Neural progenitor cell (in vitro differentiated cells): Measurements from ENCODE around the gene CCDC134. TPM values are rescaled to one million over a fixed set of nuclear protein-coding genes. Genes with fewer than 3 reads are reported as not detected.
A peak's percentile ranks its signal among the peaks of the same experiment; 100 is the strongest.

Source experiments
- DNase-seq: peaks from one replicate; pipeline ENCODE4 v3.0.0-alpha.2; 2016; ENCODE audit warnings: low spot score
- H2AFZ ChIP-seq: fragments of 200-600 bp; sonication (generic); replicated peaks from 2 replicates; pipeline ENCODE4 v1.6.1; 2016; ENCODE audit warnings: antibody characterized with exemption
- H3F3A ChIP-seq: fragments of 200-600 bp; sonication (generic); 2 replicates; pipeline ENCODE4 v1.6.1; 2016; ENCODE audit warnings: antibody characterized with exemption, low read depth
- H3K27ac ChIP-seq: fragments of 200-600 bp; sonication (generic); 2 replicates; pipeline ENCODE4 v1.5.1; 2016; ENCODE audit warnings: mild to moderate bottlenecking
- H3K27me3 ChIP-seq: fragments of 200-600 bp; sonication (generic); 2 replicates; pipeline ENCODE4 v1.6.1; 2016; ENCODE audit warnings: mild to moderate bottlenecking, moderate library complexity
- H3K36me3 ChIP-seq: fragments of 200-600 bp; sonication (generic); 2 replicates; pipeline ENCODE4 v1.5.1; 2016
- H3K4me1 ChIP-seq: fragments of 200-600 bp; sonication (generic); 2 replicates; pipeline ENCODE4 v1.6.1; 2016; ENCODE audit warnings: mixed run types
- H3K4me2 ChIP-seq: fragments of 200-600 bp; sonication (generic); 2 replicates; pipeline ENCODE4 v1.6.1; 2016
- H3K4me3 ChIP-seq: fragments of 200-600 bp; sonication (generic); 2 replicates; pipeline ENCODE4 v1.5.1; 2016
- H3K79me2 ChIP-seq: fragments of 200-600 bp; sonication (generic); 2 replicates; pipeline ENCODE4 v1.6.1; 2016; ENCODE audit warnings: low read depth
- H3K9ac ChIP-seq: fragments of 200-600 bp; sonication (generic); 2 replicates; pipeline ENCODE4 v1.6.1; 2016
- H3K9me3 ChIP-seq: fragments of 200-600 bp; sonication (generic); 2 replicates; pipeline ENCODE4 v1.5.1; 2016; ENCODE audit warnings: low read depth
- H4K20me1 ChIP-seq: fragments of 200-600 bp; sonication (generic); 2 replicates; pipeline ENCODE4 v1.6.1; 2016; ENCODE audit warnings: low read depth
- H3K27ac Mint-ChIP-seq: 3 replicates; pipeline ENCODE4 v1.8.0; 2021; ENCODE audit warnings: mixed read lengths
- H3K27me3 Mint-ChIP-seq: 2 replicates; pipeline ENCODE4 v1.8.0; 2022; ENCODE audit warnings: low read depth, mild to moderate bottlenecking, inconsistent platforms, moderate library complexity, mixed read lengths; ENCODE audit not compliant: insufficient read depth
- H3K36me3 Mint-ChIP-seq: 3 replicates; pipeline ENCODE4 v1.8.0; 2021; ENCODE audit warnings: mixed read lengths
- H3K4me1 Mint-ChIP-seq: 3 replicates; pipeline ENCODE4 v1.8.0; 2021; ENCODE audit warnings: mixed read lengths
- H3K4me3 Mint-ChIP-seq: 3 replicates; pipeline ENCODE4 v1.8.0; 2021; ENCODE audit warnings: mild to moderate bottlenecking, moderate library complexity, mixed read lengths
- H3K9me3 Mint-ChIP-seq: 3 replicates; pipeline ENCODE4 v1.8.0; 2020; ENCODE audit warnings: mixed read lengths
- EZH2 ChIP-seq: fragments of 200-600 bp; sonication (generic); IDR thresholded peaks from 2 replicates; pipeline ENCODE4 v1.6.1; 2017; ENCODE audit warnings: antibody characterized with exemption, mild to moderate bottlenecking, moderate library complexity
- EZH2phosphoT487 ChIP-seq: fragments of 200-600 bp; sonication (generic); IDR thresholded peaks from 2 replicates; pipeline ENCODE4 v1.6.1; 2017; ENCODE audit warnings: antibody characterized with exemption
- total RNA-seq: library from RNA; depleted of rRNA; stranded (reverse); fragments of >200 nt; gene quantifications from 2 replicates; pipeline ENCODE4 v1.2.3, GENCODE V29; 2015; ENCODE audit warnings: low replicate concordance
- TF ChIP-seq, protein P1 (sequence below): fragments of 200-600 bp; sonication (generic); IDR thresholded peaks from 2 replicates; pipeline ENCODE4 v1.5.1; 2017; ENCODE audit warnings: antibody characterized with exemption, mild to moderate bottlenecking

The CCDC134 gene
- total RNA-seq, 1 donor from 2014 or later, result 8.8 TPM

DNA sequence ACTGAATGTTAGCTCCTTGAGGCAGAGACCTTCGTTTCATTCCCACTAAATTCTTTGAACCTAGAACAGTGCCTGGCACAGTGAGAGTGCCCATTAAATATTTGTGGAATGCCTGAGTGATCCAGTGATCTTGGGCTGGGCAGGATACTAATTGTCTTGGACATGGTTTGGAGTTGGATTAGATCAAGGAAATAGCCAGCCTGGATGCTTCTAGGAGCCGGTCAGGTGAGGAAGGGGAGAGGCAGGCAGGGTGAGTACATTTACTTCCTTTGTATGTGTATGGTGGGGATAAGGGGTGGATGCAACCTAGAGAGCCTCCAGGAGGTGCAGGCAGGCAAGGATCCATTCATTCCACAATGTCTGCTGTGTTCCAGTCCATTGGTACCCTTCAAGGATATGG is 36.1 kb downstream of the CCDC134 start:
- H3K36me3 Mint-ChIP-seq, result peaks cover 53% of the 10 kb centered on the region
- peaks cover 69% of the 10 kb centered on the region for H4K20me1 ChIP-seq
- no peaks in the 10 kb centered on the region for H3K27me3 ChIP-seq
- H3K9ac ChIP-seq, result no peak overlapping the region
- peak overlapping the region; percentile 69 for H3K27ac Mint-ChIP-seq
- peaks cover 27% of the 10 kb centered on the region for H3K4me1 ChIP-seq
- peaks cover 4% of the 10 kb centered on the region for H3K27me3 Mint-ChIP-seq
- no peak for DNase-seq
- H3K9me3 ChIP-seq, result no peaks in the 10 kb centered on the region
- H3K36me3 ChIP-seq, result peaks cover 9% of the 10 kb centered on the region
- no peak overlapping the region for H3K4me3 ChIP-seq
- no peaks in the 10 kb centered on the region for H3K9me3 Mint-ChIP-seq
- H3K4me3 Mint-ChIP-seq, result peak overlapping the region; percentile 65
- H3K27ac ChIP-seq, result no peak overlapping the region
- H3K4me1 Mint-ChIP-seq, result peaks cover 47% of the 10 kb centered on the region
- TF ChIP-seq EZH2, result no peak
- TF ChIP-seq, protein P1, sequence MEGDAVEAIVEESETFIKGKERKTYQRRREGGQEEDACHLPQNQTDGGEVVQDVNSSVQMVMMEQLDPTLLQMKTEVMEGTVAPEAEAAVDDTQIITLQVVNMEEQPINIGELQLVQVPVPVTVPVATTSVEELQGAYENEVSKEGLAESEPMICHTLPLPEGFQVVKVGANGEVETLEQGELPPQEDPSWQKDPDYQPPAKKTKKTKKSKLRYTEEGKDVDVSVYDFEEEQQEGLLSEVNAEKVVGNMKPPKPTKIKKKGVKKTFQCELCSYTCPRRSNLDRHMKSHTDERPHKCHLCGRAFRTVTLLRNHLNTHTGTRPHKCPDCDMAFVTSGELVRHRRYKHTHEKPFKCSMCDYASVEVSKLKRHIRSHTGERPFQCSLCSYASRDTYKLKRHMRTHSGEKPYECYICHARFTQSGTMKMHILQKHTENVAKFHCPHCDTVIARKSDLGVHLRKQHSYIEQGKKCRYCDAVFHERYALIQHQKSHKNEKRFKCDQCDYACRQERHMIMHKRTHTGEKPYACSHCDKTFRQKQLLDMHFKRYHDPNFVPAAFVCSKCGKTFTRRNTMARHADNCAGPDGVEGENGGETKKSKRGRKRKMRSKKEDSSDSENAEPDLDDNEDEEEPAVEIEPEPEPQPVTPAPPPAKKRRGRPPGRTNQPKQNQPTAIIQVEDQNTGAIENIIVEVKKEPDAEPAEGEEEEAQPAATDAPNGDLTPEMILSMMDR, result no peak
- TF ChIP-seq EZH2phosphoT487, result no peak
- H3K4me2 ChIP-seq, result no peak overlapping the region
- H2AFZ ChIP-seq, result no peak overlapping the region
- H3F3A ChIP-seq, result peaks cover 18% of the 10 kb centered on the region
- H3K79me2 ChIP-seq, result peaks cover 88% of the 10 kb centered on the region

DNA sequence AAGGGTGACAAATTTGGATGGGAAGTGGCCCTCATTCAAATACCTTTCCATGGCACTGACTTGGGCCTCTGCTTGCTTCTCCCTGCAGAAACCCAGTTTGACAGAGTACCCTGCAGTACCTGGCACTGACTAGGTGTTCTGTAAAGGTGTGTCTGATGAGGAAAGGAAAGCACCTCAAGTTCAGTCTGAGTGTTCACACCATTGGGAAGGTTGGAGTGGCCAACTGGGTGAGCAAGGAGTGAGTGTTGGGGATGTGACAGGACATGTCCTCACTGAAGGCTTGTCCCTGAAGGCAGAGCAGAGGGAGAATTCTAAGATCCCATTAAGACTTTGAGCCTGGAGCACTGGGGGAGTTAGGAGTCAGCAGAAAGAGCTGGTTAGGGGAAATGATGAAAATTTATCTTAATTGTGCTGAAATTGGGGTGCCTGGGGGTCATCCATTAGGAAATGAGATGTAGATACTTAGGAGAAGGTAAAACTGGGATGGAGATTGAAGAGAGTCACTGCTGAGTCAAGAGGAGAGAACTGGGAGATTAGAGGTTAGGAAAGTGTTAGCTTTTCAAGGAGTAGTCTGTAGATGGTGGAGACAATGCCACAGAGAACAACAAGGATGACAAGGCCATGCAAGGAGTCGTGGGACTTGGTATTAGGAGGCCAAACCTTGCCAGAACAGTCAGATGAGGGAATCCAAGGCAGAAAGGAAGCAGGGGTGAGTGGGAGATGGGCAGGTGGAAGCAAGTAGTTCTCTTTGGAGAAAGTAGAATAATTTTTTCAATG is 38.6 kb downstream of the CCDC134 start:
- peaks cover 100% of the 10 kb centered on the region for H3K79me2 ChIP-seq
- peaks cover 57% of the 10 kb centered on the region for H3K36me3 Mint-ChIP-seq
- H3K4me3 Mint-ChIP-seq, result no peak overlapping the region
- peaks cover 2% of the 10 kb centered on the region for H3K27me3 Mint-ChIP-seq
- H3K27ac Mint-ChIP-seq, result no peak overlapping the region
- peaks cover 90% of the 10 kb centered on the region for H4K20me1 ChIP-seq
- no peak overlapping the region for H3K27ac ChIP-seq
- no peak for DNase-seq
- no peaks in the 10 kb centered on the region for H3K27me3 ChIP-seq
- H3K36me3 ChIP-seq, result peaks cover 9% of the 10 kb centered on the region
- peaks cover 15% of the 10 kb centered on the region for H3F3A ChIP-seq
- H3K4me3 ChIP-seq, result no peak overlapping the region
- H3K4me2 ChIP-seq, result no peak overlapping the region
- H3K4me1 Mint-ChIP-seq, result peaks cover 41% of the 10 kb centered on the region
- H2AFZ ChIP-seq, result no peak overlapping the region
- TF ChIP-seq EZH2phosphoT487 (no peak), EZH2 (no peak)
- TF ChIP-seq, protein P1, result no peak
- H3K4me1 ChIP-seq, result peaks cover 21% of the 10 kb centered on the region
- H3K9ac ChIP-seq, result no peak overlapping the region
- H3K9me3 ChIP-seq, result no peaks in the 10 kb centered on the region
- no peaks in the 10 kb centered on the region for H3K9me3 Mint-ChIP-seq

DNA sequence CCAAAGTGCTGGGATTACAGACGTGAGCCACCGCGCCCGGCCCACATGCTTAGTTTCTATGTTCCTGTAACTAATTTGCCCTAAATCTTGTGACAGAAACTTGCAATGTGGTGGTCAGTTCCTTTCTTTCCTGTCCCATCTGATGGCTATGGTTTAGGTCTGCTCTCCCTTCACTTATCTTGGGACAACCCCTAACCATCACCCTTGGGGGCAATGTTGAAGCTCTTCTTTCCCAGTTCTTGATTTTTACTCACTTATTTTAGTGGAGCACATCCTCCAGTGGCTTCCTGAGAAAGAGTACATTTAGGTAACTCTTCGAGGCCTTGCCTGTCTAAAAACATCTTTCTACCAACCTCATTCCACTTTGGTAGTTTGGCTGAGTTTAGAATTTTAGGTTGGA is 39.7 kb downstream of the CCDC134 start:
- TF ChIP-seq EZH2 (no peak), EZH2phosphoT487 (no peak)
- TF ChIP-seq, protein P1, result no peak
- Histone ChIP-seq H3K4me3 (no peak overlapping the region), H3K9ac (no peak overlapping the region), H3K27me3 (no peaks in the 10 kb centered on the region), H3K79me2 (peaks cover 100% of the 10 kb centered on the region), H3K4me1 (peaks cover 23% of the 10 kb centered on the region), H3F3A (peaks cover 18% of the 10 kb centered on the region), H3K9me3 (no peaks in the 10 kb centered on the region), H3K36me3 (peaks cover 9% of the 10 kb centered on the region), H4K20me1 (peaks cover 92% of the 10 kb centered on the region), H3K4me2 (no peak overlapping the region), H3K27ac (peak overlapping the region; percentile 86), H2AFZ (no peak overlapping the region)
- Mint-ChIP-seq H3K36me3 (peaks cover 51% of the 10 kb centered on the region), H3K27ac (no peak overlapping the region), H3K27me3 (peaks cover 2% of the 10 kb centered on the region), H3K4me1 (peaks cover 47% of the 10 kb centered on the region), H3K9me3 (no peaks in the 10 kb centered on the region), H3K4me3 (no peak overlapping the region)
- DNase-seq, result no peak
